OCI-LY7 (cell line): ENCODE results near the gene FAM135A.

Source experiments
- EZH2phosphoT487 ChIP-seq: fragments of 200-600 bp; sonication (generic); IDR thresholded peaks from 2 replicates; pipeline ENCODE4 v1.6.1; 2018; ENCODE audit warnings: low read depth, borderline replicate concordance, mild to moderate bottlenecking, mixed run types, antibody characterized with exemption, low read length, moderate library complexity, mixed read lengths
- TF ChIP-seq, protein P1 (sequence below): fragments of 200-600 bp; sonication (generic); conservative IDR thresholded peaks from 2 replicates; pipeline ENCODE4 v1.5.1; 2014; ENCODE audit warnings: mild to moderate bottlenecking, antibody characterized with exemption, low read length, moderate library complexity, mixed read lengths

DNA sequence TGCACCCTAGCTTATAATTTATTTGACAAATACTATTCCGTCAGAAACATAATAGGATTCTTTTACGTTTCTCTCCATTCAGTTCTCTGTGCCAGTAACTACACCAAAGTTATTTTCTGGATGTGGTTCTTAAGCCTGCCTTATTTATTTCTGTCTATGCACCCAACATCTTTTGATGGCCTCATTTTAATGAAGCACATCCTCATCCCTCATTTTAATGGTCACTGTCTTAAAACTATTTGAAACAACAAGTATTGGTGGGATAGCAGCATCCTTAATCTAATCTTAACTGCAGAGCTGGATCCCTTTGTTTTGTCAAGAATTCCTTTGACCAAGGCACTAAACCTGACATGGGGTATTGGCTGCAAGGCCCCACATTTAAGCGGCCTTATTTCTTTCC, 11.0 kb downstream of the FAM135A start:
- TF ChIP-seq, protein P1, sequence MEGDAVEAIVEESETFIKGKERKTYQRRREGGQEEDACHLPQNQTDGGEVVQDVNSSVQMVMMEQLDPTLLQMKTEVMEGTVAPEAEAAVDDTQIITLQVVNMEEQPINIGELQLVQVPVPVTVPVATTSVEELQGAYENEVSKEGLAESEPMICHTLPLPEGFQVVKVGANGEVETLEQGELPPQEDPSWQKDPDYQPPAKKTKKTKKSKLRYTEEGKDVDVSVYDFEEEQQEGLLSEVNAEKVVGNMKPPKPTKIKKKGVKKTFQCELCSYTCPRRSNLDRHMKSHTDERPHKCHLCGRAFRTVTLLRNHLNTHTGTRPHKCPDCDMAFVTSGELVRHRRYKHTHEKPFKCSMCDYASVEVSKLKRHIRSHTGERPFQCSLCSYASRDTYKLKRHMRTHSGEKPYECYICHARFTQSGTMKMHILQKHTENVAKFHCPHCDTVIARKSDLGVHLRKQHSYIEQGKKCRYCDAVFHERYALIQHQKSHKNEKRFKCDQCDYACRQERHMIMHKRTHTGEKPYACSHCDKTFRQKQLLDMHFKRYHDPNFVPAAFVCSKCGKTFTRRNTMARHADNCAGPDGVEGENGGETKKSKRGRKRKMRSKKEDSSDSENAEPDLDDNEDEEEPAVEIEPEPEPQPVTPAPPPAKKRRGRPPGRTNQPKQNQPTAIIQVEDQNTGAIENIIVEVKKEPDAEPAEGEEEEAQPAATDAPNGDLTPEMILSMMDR = no peak
- TF ChIP-seq EZH2phosphoT487 = no peak
